ENCODE data around the gene SNRNP48.

DNA sequence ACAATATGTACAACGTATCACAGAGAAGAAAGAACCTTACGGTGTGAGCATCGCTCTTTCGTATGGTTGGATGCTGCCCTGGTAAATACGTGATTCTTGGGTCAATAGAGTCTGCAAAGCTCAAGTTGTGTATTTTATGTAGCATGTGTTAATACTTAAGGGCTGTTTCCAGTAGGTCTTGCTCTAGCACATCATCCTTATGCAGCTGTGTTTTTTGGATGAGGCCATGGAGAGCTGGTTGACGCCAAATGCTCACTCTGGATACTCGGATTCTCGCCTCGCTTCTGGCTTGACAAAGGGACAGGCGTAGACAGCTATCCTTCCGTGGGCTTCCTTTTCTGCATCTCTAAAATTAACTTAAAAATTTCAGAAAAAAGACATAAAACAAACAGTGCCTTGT lies 38.9 kb downstream of the SNRNP48 start:
- TF ChIP-seq, protein P1, sequence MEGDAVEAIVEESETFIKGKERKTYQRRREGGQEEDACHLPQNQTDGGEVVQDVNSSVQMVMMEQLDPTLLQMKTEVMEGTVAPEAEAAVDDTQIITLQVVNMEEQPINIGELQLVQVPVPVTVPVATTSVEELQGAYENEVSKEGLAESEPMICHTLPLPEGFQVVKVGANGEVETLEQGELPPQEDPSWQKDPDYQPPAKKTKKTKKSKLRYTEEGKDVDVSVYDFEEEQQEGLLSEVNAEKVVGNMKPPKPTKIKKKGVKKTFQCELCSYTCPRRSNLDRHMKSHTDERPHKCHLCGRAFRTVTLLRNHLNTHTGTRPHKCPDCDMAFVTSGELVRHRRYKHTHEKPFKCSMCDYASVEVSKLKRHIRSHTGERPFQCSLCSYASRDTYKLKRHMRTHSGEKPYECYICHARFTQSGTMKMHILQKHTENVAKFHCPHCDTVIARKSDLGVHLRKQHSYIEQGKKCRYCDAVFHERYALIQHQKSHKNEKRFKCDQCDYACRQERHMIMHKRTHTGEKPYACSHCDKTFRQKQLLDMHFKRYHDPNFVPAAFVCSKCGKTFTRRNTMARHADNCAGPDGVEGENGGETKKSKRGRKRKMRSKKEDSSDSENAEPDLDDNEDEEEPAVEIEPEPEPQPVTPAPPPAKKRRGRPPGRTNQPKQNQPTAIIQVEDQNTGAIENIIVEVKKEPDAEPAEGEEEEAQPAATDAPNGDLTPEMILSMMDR (IDR thresholded peaks at IDR 0.05) = no peak
- TF ChIP-seq POLR2A (IDR thresholded peaks at IDR 0.05) = no peak

Measured in uterus (tissue), 2 donors.